ENCODE measurements around the gene WFDC5.
"Not testable (repeated sequence)": the region's sequence is repeated elsewhere in the genome, so short reads cannot be mapped to it uniquely, and the experiment has no call there.

WFDC5 gene

GRCh38 chr20:45087097-45087790 lies 27.7 kb downstream of the WFDC5 start:
- DNase-seq: no peak

GRCh38 chr20:45085867-45086266 lies 29.1 kb downstream of the WFDC5 start:
- DNase-seq: no peak

- DNase-seq: no peak
Measured at GRCh38 chr20:45085289-45085688, 29.7 kb downstream of the WFDC5 start.

GRCh38 chr20:45083127-45083526 lies 31.8 kb downstream of the WFDC5 start:
- no peak for DNase-seq

- DNase-seq: no peak
Measured at GRCh38 chr20:45082468-45082867, 32.5 kb downstream of the WFDC5 start.

GRCh38 chr20:45080867-45081624 lies 33.9 kb downstream of the WFDC5 start:
- no peak for DNase-seq

- no peak for DNase-seq
Measured at GRCh38 chr20:45077559-45077958, 37.4 kb downstream of the WFDC5 start.

GRCh38 chr20:45073221-45073620 lies 41.8 kb downstream of the WFDC5 start:
- peak; percentile 50 for DNase-seq

- no peak for DNase-seq
Measured at GRCh38 chr20:45072066-45072465, 42.9 kb downstream of the WFDC5 start.

- DNase-seq: no peak
Measured at GRCh38 chr20:45070932-45071632, 43.9 kb downstream of the WFDC5 start.

GRCh38 chr20:45069261-45069660 lies 45.7 kb downstream of the WFDC5 start:
- no peak for DNase-seq

GRCh38 chr20:45067558-45067957 lies 47.4 kb downstream of the WFDC5 start:
- no peak for DNase-seq

GRCh38 chr20:45067087-45067486 lies 47.9 kb downstream of the WFDC5 start:
- DNase-seq: no peak

- DNase-seq: no peak
Measured at GRCh38 chr20:45066372-45066771, 48.6 kb downstream of the WFDC5 start.

- DNase-seq: no peak
Measured at GRCh38 chr20:45064812-45065211, 50.2 kb downstream of the WFDC5 start.

GRCh38 chr20:45063107-45063506 lies 51.9 kb downstream of the WFDC5 start:
- not testable (repeated sequence) for DNase-seq

- no peak for DNase-seq
Measured at GRCh38 chr20:45061244-45061643, 53.7 kb downstream of the WFDC5 start.

- no peak for DNase-seq
Measured at GRCh38 chr20:45060294-45060693, 54.7 kb downstream of the WFDC5 start.
